K562 (cell line): ENCODE data around the gene KIF18B. TPM values are rescaled to one million over a fixed set of nuclear protein-coding genes. Genes with fewer than 3 reads are reported as not detected.

Source experiments
- ATAC-seq: fragments of 200-7000 bp; cut with Tn5 transposase; 3 replicates; pipeline ENCODE4 v1.9.1; 2020; ENCODE audit warnings: moderate library complexity
- BruUV-seq: library from RNA; stranded (reverse); fragments of 400-500 nt; replicated peaks from 2 replicates; lab custom pipeline; 2021; lab: Mats Ljungman, UMichigan
- CTCF ChIA-PET: fragments of 300-600 bp; formaldehyde crosslinking; extraction: SDS; loops from one replicate; lab custom pipeline; 2021; ENCODE audit warnings: low intra/inter-chr PET ratio; lab: Yijun Ruan, JAX
- POLR2A ChIA-PET: fragments of 300-600, 350-650 bp; sonication (Branson Sonifier 250); formaldehyde crosslinking; extraction: SDS; loops from one replicate; lab custom pipeline; 2021; ENCODE audit warnings: antibody characterized with exemption, inconsistent platforms; lab: Yijun Ruan, JAX
- DNase-seq, 4 experiments: peaks; one replicate each; pipeline versions ENCODE4 v3.0.0 to v3.0.0-alpha.2; 2011 to 2018; ENCODE audit warnings: low spot score in 3 of 4, mixed read lengths in 3 of 4; ENCODE audit errors: extremely low read depth in 1 of 4
- FAIRE-seq: peaks from 2 replicates; lab custom pipeline; 2011; peaks lifted over from hg19 to GRCh38; lab: Jason Lieb, UNC
- H2AFZ ChIP-seq: 2 replicates; pipeline ENCODE4 v1.6.0; 2011; ENCODE audit warnings: low read depth, low read length, control low read depth, inconsistent platforms
- H3K27ac ChIP-seq: fragments of 200-600 bp; 3 replicates; pipeline ENCODE4 v1.8.0; 2011; ENCODE audit warnings: low read depth, mild to moderate bottlenecking, control low read depth, inconsistent platforms, low read length, moderate library complexity, mixed read lengths; ENCODE audit errors: extremely low read depth
- H3K27me3 ChIP-seq, 2 experiments: fragments of 300-600 bp in 1 of 2; 2 replicates in 1 of 2; 3 replicates in 1 of 2; pipeline versions ENCODE4 v1.6.0 to v1.8.0; 2011; ENCODE audit warnings: inconsistent platforms in 2 of 2, low read length in 2 of 2, mild to moderate bottlenecking in 1 of 2, mixed read lengths in 1 of 2, moderate library complexity in 1 of 2; ENCODE audit not compliant: control insufficient read depth in 2 of 2, insufficient read depth in 2 of 2
- H3K36me3 ChIP-seq: fragments of 300-600 bp; 3 replicates; pipeline ENCODE4 v1.8.0; 2011; ENCODE audit warnings: mild to moderate bottlenecking, low read length, inconsistent platforms; ENCODE audit not compliant: control insufficient read depth, insufficient read depth
- H3K4me1 ChIP-seq, 2 experiments: fragments of 200-600 bp in 1 of 2; replicated peaks in 1 of 2; 2 replicates in 1 of 2; 3 replicates in 1 of 2; pipeline versions ENCODE4 v1.5.1 to v1.8.0; 2011; ENCODE audit warnings: inconsistent platforms in 2 of 2, low read length in 2 of 2, mild to moderate bottlenecking in 1 of 2, mixed read lengths in 1 of 2, moderate library complexity in 1 of 2; ENCODE audit not compliant: control insufficient read depth in 2 of 2, insufficient read depth in 2 of 2
- H3K4me2 ChIP-seq: 2 replicates; pipeline ENCODE4 v1.6.1; 2011; ENCODE audit warnings: low read length, control low read depth, inconsistent platforms, mixed read lengths; ENCODE audit not compliant: insufficient read depth
- H3K4me3 ChIP-seq: fragments of 200-600 bp; sonication (generic), shearing (Covaris generic); 2 replicates; pipeline ENCODE4 v1.5.1; 2016; ENCODE audit warnings: control low read depth, inconsistent platforms
- H3K79me2 ChIP-seq: fragments of 200-600 bp; 3 replicates; pipeline ENCODE4 v1.8.0; 2011; ENCODE audit warnings: low read length, inconsistent platforms; ENCODE audit not compliant: control insufficient read depth, insufficient read depth
- H3K9ac ChIP-seq, 2 experiments: 2 replicates each; pipeline versions ENCODE4 v1.6.0 to v1.6.1; 2011; ENCODE audit warnings: low read depth in 2 of 2, low read length in 2 of 2, control low read depth in 1 of 2, inconsistent platforms in 1 of 2, mild to moderate bottlenecking in 1 of 2, mixed read lengths in 1 of 2; ENCODE audit not compliant: insufficient read depth in 1 of 2
- H3K9me1 ChIP-seq: one replicate; pipeline ENCODE4 v1.6.0; 2011; ENCODE audit warnings: inconsistent platforms, mild to moderate bottlenecking, low read length, moderate library complexity; ENCODE audit not compliant: control insufficient read depth, insufficient read depth
- H3K9me3 ChIP-seq: replicated peaks from 2 replicates; pipeline ENCODE4 v1.5.1; 2011; ENCODE audit warnings: low read depth, low read length, inconsistent platforms; ENCODE audit not compliant: control insufficient read depth, insufficient read depth
- H4K20me1 ChIP-seq: replicated peaks from 2 replicates; pipeline ENCODE4 v1.6.1; 2011; ENCODE audit warnings: low read length, inconsistent platforms, mixed read lengths; ENCODE audit not compliant: control insufficient read depth, insufficient read depth
- BRCA1 ChIP-seq, 2 experiments: fragments of 450-650 bp in 1 of 2; sonication (generic) in 1 of 2; formaldehyde crosslinking in 1 of 2; IDR thresholded peaks; 2 replicates each; pipeline versions ENCODE4 v1.5.0 to v1.6.1; 2017 to 2020; ENCODE audit warnings: mild to moderate bottlenecking in 1 of 2, missing genetic modification reagents in 1 of 2
- BRD9 ChIP-seq: fragments of 450-650 bp; IDR thresholded peaks from 2 replicates; pipeline ENCODE4 v1.6.1; 2018; ENCODE audit warnings: low read depth; ENCODE audit not compliant: partially characterized antibody
- CREB1 ChIP-seq, 2 experiments: sonication (generic) in 1 of 2; formaldehyde crosslinking in 1 of 2; IDR thresholded peaks; 2 replicates each; pipeline versions ENCODE4 v1.6.1 to v1.8.0; 2012 to 2022; ENCODE audit warnings: inconsistent platforms in 1 of 2, mild to moderate bottlenecking in 1 of 2, missing genetic modification reagents in 1 of 2, moderate library complexity in 1 of 2
- GTF2E2 ChIP-seq: fragments of 200-800 bp; sonication (Bioruptor generic); IDR thresholded peaks from 2 replicates; pipeline ENCODE4 v1.6.1; 2016; ENCODE audit warnings: missing genetic modification characterization, missing compliant biosample characterization
- MED1 ChIP-seq: sonication (generic); formaldehyde crosslinking; IDR thresholded peaks from 2 replicates; pipeline ENCODE4 v1.8.1; 2023; ENCODE audit warnings: missing genetic modification reagents, borderline replicate concordance
- XRCC3 ChIP-seq: fragments of 450-650 bp; IDR thresholded peaks from 2 replicates; pipeline ENCODE4 v1.6.1; 2017; ENCODE audit warnings: mild to moderate bottlenecking, moderate library complexity
- ZNF217 ChIP-seq: sonication (generic); formaldehyde crosslinking; IDR thresholded peaks from 2 replicates; pipeline ENCODE4 v1.8.0; 2022; ENCODE audit warnings: mild to moderate bottlenecking, missing genetic modification reagents
- ZNF764 ChIP-seq: fragments of 250-450 bp; sonication (Bioruptor Pico); IDR thresholded peaks from 2 replicates; pipeline ENCODE4 v1.4.0; 2020; ENCODE audit warnings: low read depth, mild to moderate bottlenecking, moderate library complexity
- WGBS: fragments of 100-300 bp; shearing (Covaris generic); methylation state at CpG from one replicate; pipeline ENCODE4 v1.1.6; 2016; ENCODE audit warnings: low coverage, mixed read lengths; ENCODE audit not compliant: insufficient coverage; ENCODE audit errors: missing lambda C conversion rate; 5-methylcytosine and 5-hydroxymethylcytosine counted together
- in situ Hi-C: fragments of 300-500 bp; cut with MboI; formaldehyde crosslinking; loops from 4 replicates; pipeline ENCODE4 v1.15.0; 2018; ENCODE audit warnings: inconsistent platforms, mixed read lengths
- intact Hi-C: fragments of 100-400 bp; cut with micrococcal nuclease; formaldehyde crosslinking; loops from 2 replicates; pipeline ENCODE4 v1.14.2; 2022
- polyA plus RNA-seq, 8 experiments: library from polyadenylated mRNA; depleted of rRNA in 4 of 8; stranded (reverse) in 5 of 8; unstranded in 3 of 8; fragments of >200 nt; fragmentation: Nextera tagmentation in 2 of 8; fragmentation: Illumina TruSeq in 1 of 8; extraction: Ambion mirVana in 2 of 8; extraction: Trizol in 1 of 8; gene quantifications; 2 replicates each; pipeline versions ENCODE4 v1.2.1 to v1.2.3, GENCODE V29; 2011 to 2014; ENCODE audit warnings: inconsistent platforms in 1 of 8, missing spikeins in 1 of 8
- total RNA-seq, 7 experiments: library from RNA; depleted of rRNA in 6 of 7; stranded (reverse); fragments of >200 nt in 6 of 7; fragmentation: Illumina TruSeq in 2 of 7; extraction: Trizol in 2 of 7; gene quantifications; 2 replicates each; pipeline versions ENCODE4 v1.2.1 to v1.2.3, GENCODE V29; 2011 to 2021; ENCODE audit warnings: low replicate concordance in 1 of 7
- TF ChIP-seq, protein P1 (sequence below): conservative IDR thresholded peaks from 2 replicates; pipeline ENCODE4 v1.6.1; 2011; ENCODE audit warnings: low read depth, mild to moderate bottlenecking, low read length; ENCODE audit not compliant: control insufficient read depth
- TF ChIP-seq, protein P2 (sequence below): fragments of 450-650 bp; formaldehyde crosslinking; IDR thresholded peaks from 2 replicates; pipeline ENCODE4 v1.4.0; 2022; ENCODE audit warnings: missing genetic modification characterization
- TF ChIP-seq, protein P3 (sequence below): fragments of 450-650 bp; IDR thresholded peaks from 2 replicates; pipeline ENCODE4 v1.6.1; 2016; ENCODE audit warnings: low read depth, mild to moderate bottlenecking, moderate library complexity
- TF ChIP-seq, protein P4 (sequence below): fragments of 450-650 bp; formaldehyde crosslinking; IDR thresholded peaks from 2 replicates; pipeline ENCODE4 v1.4.0; 2020; ENCODE audit warnings: mild to moderate bottlenecking

KIF18B gene
- total and polyA plus RNA-seq, 9 of the 15 experiments (the other 6 are each of a cell fraction or from before 2014, with no cell fraction given): 2.0 to 42.8 (median 13.2) TPM

DNA sequence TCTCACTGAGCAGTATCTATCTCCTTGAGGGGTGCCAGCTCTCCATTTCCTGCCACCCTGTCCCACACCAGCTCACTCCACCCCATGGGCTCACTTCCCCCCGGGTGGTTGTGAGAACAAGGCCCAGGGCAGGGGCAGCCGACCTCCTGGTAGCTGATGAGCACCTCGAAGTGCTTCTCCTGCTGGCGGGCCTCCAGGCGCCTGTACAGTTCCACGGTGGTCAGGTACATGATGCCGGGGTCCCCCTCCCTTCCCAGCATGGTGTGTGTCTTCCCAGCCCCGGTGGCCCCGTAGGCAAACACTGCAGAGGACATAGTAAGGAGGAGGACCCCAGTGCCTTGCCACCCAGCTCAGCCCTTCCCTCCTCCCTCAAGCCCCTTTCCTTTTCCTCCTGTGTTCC lies 12.5 kb downstream of the KIF18B start (continued):
- TF ChIP-seq GTF2E2 (tag): no peak
- TF ChIP-seq ZNF217 (CRISPR knock-in tag): no peak
- TF ChIP-seq, protein P1, sequence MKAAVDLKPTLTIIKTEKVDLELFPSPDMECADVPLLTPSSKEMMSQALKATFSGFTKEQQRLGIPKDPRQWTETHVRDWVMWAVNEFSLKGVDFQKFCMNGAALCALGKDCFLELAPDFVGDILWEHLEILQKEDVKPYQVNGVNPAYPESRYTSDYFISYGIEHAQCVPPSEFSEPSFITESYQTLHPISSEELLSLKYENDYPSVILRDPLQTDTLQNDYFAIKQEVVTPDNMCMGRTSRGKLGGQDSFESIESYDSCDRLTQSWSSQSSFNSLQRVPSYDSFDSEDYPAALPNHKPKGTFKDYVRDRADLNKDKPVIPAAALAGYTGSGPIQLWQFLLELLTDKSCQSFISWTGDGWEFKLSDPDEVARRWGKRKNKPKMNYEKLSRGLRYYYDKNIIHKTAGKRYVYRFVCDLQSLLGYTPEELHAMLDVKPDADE: no peak

DNA sequence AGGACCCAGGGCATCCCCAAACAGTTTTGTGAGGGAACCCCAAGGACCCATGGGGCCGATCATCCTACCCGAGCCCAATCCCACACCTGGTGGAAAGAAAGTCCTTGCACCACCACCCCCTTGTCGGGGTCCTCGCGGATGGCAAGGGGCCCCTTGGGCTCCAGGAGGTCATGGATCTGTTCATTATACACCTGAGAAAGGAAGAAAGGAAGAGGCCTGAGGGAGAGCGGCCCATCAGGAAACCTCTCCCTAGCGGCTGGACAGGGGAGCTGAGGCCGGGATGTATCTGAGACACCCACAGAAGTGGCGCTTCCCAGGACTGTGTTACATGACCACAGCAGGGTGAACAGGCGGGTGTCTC lies 12.8 kb downstream of the KIF18B start:
- DNase-seq: no peak
- H3K27ac ChIP-seq: no peak overlapping the region
- no peak for ATAC-seq
- intact Hi-C loops (no loop called here), in situ Hi-C loops (no loop called here)
- H3K27me3 ChIP-seq: no peaks in the 10 kb centered on the region
- WGBS: 98% methylated on average over 10 of the region's 10 CpGs
- H3K4me1 ChIP-seq: peaks cover 0 to 15% of the 10 kb centered on the region in 2 experiments; a peak in 1 of 5 replicates
- H3K4me2 ChIP-seq: no peak overlapping the region
- CTCF ChIA-PET: no interaction called here
- no peak overlapping the region for H3K4me3 ChIP-seq
- H3K9ac ChIP-seq: no peak overlapping the region
- H3K9me3 ChIP-seq: no peaks in the 10 kb centered on the region
- no TSS peak for BruUV-seq
- no peak for FAIRE-seq
- no peak overlapping the region for H2AFZ ChIP-seq
- H3K79me2 ChIP-seq: peaks cover 11% of the 10 kb centered on the region; the same call in 2 of the 3 replicates
- H4K20me1 ChIP-seq: peaks cover 5% of the 10 kb centered on the region; the same call in 1 of the 2 replicates
- no peaks in the 10 kb centered on the region for H3K9me1 ChIP-seq
- POLR2A ChIA-PET: interaction anchor here (0.9 kb wide), 1 partner anchor 29 kb away, joined by 4 read pairs; no protein-coding TSS in a partner anchor
- no peak for TF ChIP-seq GTF2E2 (tag)
- TF ChIP-seq BRD9: no peak
- no peak for TF ChIP-seq ZNF764 (CRISPR knock-in tag)
- TF ChIP-seq MED1 (CRISPR knock-in tag): no peak
- TF ChIP-seq, protein P2, sequence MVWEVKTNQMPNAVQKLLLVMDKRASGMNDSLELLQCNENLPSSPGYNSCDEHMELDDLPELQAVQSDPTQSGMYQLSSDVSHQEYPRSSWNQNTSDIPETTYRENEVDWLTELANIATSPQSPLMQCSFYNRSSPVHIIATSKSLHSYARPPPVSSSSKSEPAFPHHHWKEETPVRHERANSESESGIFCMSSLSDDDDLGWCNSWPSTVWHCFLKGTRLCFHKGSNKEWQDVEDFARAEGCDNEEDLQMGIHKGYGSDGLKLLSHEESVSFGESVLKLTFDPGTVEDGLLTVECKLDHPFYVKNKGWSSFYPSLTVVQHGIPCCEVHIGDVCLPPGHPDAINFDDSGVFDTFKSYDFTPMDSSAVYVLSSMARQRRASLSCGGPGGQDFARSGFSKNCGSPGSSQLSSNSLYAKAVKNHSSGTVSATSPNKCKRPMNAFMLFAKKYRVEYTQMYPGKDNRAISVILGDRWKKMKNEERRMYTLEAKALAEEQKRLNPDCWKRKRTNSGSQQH (CRISPR knock-in tag): no peak
- TF ChIP-seq, protein P3, sequence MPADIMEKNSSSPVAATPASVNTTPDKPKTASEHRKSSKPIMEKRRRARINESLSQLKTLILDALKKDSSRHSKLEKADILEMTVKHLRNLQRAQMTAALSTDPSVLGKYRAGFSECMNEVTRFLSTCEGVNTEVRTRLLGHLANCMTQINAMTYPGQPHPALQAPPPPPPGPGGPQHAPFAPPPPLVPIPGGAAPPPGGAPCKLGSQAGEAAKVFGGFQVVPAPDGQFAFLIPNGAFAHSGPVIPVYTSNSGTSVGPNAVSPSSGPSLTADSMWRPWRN: no peak
- TF ChIP-seq BRCA1 (IDR thresholded peaks at IDR 0.05): no peak
- no peak for TF ChIP-seq BRCA1 (CRISPR knock-in tag; IDR thresholded peaks at IDR 0.05)
- TF ChIP-seq, protein P4, sequence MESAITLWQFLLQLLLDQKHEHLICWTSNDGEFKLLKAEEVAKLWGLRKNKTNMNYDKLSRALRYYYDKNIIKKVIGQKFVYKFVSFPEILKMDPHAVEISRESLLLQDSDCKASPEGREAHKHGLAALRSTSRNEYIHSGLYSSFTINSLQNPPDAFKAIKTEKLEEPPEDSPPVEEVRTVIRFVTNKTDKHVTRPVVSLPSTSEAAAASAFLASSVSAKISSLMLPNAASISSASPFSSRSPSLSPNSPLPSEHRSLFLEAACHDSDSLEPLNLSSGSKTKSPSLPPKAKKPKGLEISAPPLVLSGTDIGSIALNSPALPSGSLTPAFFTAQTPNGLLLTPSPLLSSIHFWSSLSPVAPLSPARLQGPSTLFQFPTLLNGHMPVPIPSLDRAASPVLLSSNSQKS (CRISPR knock-in tag): no peak
- no peak for TF ChIP-seq CREB1 (IDR thresholded peaks at IDR 0.05)
- TF ChIP-seq CREB1 (CRISPR knock-in tag; IDR thresholded peaks at IDR 0.05): no peak
- no peak for TF ChIP-seq XRCC3
- peaks cover 86% of the 10 kb centered on the region for H3K36me3 ChIP-seq
